GM19452 (cell line): ENCODE results near the gene TNK2.
"Not testable (repeated sequence)": the region's sequence is repeated elsewhere in the genome, so short reads cannot be mapped to it uniquely, and the experiment has no call there.

Experiments
- ATAC-seq: cut with Tn5 transposase; IDR thresholded peaks from one replicate; pipeline ENCODE4 v1.9.1; 2021; ENCODE audit not compliant: unreplicated experiment

TNK2 gene

DNA sequence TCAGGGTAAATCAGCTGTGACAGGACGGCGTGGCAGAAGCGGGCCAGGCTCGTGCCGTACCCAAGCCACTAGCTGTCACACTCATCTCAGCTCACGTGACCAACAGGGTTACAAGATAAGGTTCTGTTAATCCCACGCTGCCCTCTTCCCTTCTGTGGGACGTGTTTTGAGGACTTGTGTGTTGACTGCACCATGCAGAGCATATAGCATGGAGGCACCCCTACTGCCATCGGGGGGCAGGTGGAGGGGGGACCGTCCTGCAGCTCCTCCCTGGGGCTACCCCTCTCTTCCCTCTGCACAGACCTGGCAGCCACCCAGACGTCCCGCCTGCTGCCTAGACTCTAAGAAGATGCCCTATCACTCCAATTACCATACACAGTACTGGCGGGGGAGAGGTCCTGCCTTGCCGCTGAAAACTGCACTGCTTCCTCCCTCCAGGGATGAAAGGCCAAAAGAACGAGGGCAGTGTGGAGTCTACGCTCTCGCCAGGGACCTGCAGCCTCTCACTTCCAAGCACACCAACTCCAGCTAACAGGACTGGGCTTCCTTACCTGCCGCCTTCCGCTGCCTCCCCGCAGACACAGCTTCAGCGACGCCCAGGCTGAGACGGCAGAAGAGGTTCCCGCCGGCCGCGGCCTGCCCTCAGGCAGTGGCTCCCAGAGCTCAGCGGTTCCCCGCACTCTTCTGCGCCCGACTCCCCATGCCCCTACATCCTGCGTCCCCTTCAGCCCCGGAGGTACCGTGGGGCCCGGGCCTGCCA, at the start of gene TNK2:
TSS of gene TNK2 (minus strand) at position 618 of the 760 bp plus-strand sequence. CDS start 19,963 bp downstream, outside the sequence.
- ATAC-seq: no peak

- no peak for ATAC-seq
Observed at GRCh38 chr3:195956577-195956976, 48.2 kb upstream of the TNK2 start.

- ATAC-seq: not testable (repeated sequence)
Observed at GRCh38 chr3:195955416-195955841, 47.1 kb upstream of the TNK2 start.

GRCh38 chr3:195954752-195955119, 46.4 kb upstream of the TNK2 start:
- ATAC-seq: peak; percentile 39

DNA sequence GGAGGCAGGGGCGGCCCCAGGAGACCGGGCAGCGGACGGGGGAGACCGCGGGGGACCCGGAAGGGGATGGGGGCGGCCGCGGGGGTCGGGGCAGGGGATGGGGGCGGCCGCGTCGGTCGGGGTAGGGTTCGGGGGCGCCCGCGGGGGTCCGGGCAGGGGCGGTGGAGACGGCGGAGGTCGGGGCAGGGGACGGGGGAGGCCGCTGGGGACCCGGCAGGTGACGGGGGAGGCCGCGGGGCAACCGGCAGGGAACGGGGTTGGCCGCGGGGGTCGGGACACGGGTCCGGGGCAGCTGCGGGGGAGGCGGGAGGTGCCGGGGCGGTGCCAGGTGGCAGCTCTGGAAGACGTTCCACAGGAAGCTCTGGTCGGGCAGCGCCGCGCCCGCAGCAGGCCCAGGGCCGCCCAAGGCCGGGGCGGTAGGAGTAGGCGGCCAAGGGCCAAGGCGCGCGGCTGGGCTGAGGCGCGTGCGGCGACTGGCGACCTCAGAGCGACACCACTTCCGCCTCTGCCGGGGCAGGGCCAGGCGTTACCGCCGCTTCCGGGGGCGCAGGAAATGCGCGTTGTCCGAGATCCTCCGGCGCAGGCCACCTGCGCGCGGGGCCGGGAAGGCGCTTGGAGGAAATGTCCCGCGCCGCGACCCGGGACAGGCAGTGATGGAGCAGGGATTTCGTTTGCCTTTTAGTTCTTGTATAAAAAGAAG, 45.9 kb upstream of the TNK2 start:
- ATAC-seq: peak; percentile 97

DNA sequence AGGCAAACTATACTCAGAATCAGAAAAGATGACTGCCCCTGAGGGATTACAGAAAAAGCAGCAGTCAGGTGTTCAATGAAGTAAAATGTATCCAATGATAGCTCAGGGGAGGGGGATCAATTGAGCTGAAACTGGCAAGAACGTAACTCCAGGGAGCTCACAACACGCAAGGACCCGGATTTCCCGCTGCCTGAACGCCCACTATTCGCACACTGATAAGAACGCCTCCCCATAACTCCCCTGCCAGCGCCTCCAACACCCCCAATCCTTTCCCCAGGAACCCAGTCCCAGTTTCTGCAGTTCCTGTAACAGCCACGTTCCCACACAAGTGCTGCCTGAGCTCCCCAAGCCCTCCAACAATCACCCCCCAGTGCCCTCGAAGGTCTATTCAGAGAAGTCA, 44.2 kb upstream of the TNK2 start:
- not testable (repeated sequence) for ATAC-seq

- not testable (repeated sequence) for ATAC-seq
Observed at GRCh38 chr3:195951443-195952177, 43.3 kb upstream of the TNK2 start.

GRCh38 chr3:195950731-195951130, 42.4 kb upstream of the TNK2 start:
- not testable (repeated sequence) for ATAC-seq

DNA sequence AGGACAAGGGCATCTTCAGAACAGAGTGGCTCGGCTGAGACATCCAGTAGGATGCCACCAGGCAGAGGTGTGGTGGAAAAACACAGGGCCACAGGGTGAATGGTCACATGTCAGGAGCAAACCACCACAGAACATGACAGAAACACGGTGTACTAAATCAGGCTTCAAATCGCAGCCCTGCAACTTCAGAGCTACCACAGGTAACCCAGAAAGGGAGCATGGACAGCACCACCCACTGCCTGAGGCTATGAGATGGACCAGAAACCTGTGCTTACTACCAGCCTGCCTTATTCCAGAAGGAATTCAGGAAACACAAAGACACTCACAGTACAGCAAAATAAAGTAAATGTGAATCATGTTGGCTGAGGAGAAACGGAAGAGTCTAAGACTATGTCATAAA, 41.8 kb upstream of the TNK2 start:
- ATAC-seq: not testable (repeated sequence)

- ATAC-seq: not testable (repeated sequence)
Observed at GRCh38 chr3:195946910-195947699, 38.8 kb upstream of the TNK2 start.

DNA sequence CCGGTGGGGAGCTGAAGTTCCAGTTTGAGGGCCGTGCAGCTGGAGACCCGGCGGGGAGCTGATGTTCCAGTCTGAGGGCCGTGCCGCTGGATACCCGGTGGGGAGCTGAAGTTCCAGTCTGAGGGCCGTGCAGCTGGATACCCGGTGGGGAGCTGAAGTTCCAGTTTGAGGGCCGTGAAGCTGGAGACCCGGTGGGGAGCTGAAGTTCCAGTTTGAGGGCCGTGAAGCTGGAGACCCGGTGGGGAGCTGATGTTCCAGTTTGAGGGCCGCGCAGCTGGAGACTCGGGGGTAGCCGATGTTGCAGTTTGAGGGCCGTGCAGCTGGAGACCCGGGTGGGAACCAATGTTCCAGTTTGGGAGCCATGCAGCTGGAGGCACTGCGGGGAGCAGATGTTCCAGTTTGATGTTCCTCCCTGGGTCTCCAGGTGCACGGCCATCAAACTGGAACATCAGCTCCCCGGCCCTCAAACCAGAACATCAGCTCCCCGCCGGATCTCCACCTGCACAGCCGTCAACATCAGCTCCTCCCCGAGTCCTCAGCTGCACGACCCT, 33.0 kb upstream of the TNK2 start:
- not testable (repeated sequence) for ATAC-seq

DNA sequence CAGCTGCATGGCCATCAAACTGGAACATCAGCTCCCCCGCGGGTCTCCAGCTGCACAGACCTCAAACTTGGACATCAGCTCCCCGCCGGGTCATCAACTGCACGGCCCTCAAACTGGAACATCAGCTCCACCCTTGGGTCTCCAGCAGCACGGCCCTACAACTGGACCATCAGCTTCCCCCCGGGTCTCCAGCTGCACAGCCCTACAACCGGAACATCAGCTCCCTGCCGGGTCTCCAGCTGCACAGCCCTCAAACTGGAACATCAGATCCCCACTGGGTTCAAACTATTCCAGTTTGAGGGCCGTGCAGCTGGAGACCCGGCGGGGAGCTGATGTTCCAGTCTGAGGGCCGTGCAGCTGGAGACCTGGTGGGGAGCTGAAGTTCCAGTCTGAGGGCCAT, 32.5 kb upstream of the TNK2 start:
- ATAC-seq: not testable (repeated sequence)

GRCh38 chr3:195939526-195940470, 31.4 kb upstream of the TNK2 start:
- ATAC-seq: not testable (repeated sequence)

- not testable (repeated sequence) for ATAC-seq
Observed at GRCh38 chr3:195933044-195933430, 24.7 kb upstream of the TNK2 start.

GRCh38 chr3:195932418-195933043, 24.2 kb upstream of the TNK2 start:
- no peak for ATAC-seq

GRCh38 chr3:195931582-195932273, 23.4 kb upstream of the TNK2 start:
- ATAC-seq: no peak

DNA sequence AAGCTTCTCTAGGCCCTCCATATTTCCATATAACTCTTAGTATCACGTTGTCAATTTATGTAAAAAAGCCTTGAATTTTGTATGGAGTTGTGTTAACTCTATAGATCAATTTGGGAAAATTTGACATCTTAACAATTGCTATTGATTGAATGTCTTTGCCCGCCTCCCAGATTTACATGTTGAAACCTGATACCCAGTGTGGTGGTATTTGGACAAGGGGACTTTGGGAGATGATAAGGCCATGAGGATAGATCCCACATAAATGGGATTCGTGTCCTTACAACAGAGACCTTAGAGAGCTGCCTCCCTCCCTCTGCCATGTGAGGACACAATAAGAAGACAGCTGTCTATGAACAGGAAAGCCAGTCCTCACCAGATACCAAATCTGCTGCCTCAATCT, 21.1 kb upstream of the TNK2 start:
- ATAC-seq: no peak

DNA sequence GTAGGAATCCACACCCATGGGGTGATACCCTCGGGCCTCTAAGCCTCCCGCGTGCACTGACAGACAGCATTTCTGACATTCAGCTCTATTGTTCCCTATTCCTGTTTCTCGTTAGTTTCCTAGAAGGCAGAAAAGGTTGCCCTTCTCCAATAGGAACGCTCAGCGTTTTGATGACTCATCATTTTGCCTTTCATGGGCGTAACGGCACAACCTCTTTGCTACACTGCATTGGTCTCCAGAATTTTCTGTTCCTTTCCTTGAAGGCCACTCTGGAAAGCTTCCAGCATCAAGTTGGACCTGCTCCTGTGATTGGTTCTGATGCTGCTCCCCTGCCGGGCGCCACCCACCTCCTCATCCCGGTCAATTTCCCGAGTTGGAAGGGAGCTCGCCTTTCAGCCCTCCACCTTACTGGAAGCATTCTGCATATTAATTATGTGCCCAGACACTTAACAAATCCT, 13.0 kb upstream of the TNK2 start:
- no peak for ATAC-seq
